Activated CD4-positive, CD25-positive, alpha-beta regulatory T cell treated with anti-CD3 and anti-CD28 coated beads, Interleukin-2, amount 50 U/mL, for 72 hours (primary cell): Measurements from ENCODE around the gene AQP7.
"Not testable (repeated sequence)": the region's sequence is repeated elsewhere in the genome, so short reads cannot be mapped to it uniquely, and the experiment has no call there.

Source experiments
- DNase-seq: peaks from one replicate; pipeline ENCODE4 v3.0.0; 2021

The AQP7 gene

GRCh38 chr9:33431420-33431819, 29.1 kb upstream of the AQP7 start:
- DNase-seq = no peak

- DNase-seq = no peak
These were observed 28.6 kb upstream of the AQP7 start for GRCh38 chr9:33430942-33431341.

DNA sequence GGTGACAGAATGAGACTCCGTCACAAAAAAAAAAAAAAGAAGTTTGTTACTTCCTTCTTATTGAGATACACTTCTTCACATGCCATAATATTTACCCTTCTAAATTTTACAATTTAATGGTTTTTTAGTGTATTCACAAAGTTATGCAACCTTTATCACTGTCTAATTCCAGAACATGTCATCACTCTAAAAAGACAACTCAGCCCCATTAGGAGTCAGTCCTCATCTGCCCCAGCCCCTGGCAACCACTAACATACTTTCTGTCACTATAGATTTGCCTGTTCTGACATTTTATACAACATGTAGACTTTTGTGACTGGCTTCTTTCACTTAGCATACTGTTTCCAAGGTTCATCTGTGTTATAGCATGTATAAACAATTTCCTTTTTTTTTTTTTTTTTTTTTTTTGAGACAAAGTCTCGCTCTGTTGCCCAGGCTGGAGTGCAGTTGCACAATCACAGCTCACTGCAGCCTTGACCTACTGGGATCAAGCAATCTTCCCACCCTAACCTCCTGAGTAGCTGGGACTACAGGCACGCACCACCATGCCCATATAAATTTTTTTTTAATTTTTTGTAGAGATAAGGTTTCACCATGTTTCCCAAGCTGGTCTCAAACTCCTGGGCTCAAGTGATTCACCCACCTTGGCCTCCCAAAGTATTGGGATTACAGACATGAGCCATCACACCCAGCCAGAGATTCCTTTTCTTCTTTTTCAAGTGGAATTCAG, 27.1 kb upstream of the AQP7 start:
- no peak for DNase-seq

DNA sequence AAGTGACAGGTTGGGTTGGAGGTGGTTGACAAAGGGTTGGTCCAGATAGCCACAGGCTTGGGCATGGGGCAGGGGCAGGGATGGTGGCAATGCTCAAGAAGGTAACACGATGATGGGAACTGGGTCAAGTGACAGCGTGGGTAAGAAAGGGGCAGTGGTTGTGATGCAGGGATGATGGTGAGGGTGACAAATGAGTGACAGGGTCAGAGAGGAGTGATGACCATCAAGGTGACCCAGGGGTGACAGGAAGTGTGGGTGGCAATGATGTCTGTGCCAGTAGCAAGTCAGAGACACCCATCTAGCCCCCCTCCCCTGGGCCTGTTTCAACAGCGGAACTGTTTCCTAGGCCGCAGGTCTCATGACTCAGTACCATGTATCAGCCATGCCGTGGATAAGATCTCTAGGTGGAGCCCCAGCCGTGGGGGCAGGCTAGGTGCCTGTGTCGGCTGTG, 24.5 kb upstream of the AQP7 start:
- no peak for DNase-seq

DNA sequence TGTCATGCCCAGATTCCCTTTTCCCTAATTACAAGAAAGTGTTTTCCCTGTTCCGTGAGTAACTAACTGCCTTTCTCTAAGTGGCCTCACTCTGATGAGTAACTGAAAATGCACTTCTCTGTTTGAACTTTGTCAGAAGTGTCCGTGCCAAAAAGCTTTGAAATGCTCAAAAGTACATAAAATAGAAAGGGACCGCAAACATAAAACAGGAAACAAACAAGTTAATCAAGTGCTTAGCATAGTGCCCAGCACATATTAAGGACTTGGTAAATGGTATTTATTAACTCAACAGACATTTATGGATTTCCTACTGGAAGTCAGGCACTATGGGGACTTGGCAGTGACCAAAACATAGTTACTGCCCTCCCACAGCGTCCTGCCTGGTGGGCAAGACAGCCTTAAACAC, 22.8 kb upstream of the AQP7 start:
- DNase-seq = no peak

GRCh38 chr9:33424492-33424891, 22.1 kb upstream of the AQP7 start:
- DNase-seq = not testable (repeated sequence)

DNA sequence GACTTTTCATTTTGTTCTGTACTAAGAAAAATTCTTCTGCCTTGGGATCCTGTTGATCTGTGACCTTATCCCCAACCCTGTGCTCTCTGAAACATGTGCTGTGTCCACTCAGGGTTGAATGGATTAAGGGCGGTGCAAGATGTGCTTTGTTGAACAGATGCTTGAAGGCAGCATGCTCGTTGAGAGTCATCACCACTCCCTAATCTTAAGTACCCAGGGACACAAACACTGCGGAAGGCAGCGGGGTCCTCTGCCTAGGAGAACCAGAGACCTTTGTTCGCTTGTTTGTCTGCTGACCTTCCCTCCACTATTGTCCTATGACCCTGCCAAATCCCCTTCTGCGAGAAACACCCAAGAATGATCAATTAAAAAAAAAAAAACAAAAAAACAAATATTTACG, 21.7 kb upstream of the AQP7 start:
- not testable (repeated sequence) for DNase-seq

GRCh38 chr9:33419708-33420303, 17.4 kb upstream of the AQP7 start:
- no peak for DNase-seq

GRCh38 chr9:33418090-33418489, 15.7 kb upstream of the AQP7 start:
- no peak for DNase-seq

DNA sequence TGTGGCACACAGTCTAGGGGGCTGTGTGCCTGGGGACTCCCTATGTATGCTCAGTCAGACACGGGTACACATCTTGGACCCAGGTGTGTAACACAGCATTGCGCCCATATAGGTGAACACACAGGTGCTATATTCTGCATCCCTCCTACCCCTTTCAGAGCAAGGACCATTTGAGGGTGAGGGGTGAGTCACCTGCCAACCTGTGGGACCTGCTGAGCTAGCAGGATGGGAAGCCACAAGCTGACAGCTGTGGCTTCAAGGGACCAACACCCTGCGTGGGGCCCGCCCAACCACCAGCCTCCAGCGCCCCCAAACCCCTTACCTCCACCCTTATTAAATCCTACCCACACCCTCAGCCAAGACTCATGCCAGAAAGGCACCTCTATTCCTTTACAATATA, 14.6 kb upstream of the AQP7 start:
- no peak for DNase-seq

DNA sequence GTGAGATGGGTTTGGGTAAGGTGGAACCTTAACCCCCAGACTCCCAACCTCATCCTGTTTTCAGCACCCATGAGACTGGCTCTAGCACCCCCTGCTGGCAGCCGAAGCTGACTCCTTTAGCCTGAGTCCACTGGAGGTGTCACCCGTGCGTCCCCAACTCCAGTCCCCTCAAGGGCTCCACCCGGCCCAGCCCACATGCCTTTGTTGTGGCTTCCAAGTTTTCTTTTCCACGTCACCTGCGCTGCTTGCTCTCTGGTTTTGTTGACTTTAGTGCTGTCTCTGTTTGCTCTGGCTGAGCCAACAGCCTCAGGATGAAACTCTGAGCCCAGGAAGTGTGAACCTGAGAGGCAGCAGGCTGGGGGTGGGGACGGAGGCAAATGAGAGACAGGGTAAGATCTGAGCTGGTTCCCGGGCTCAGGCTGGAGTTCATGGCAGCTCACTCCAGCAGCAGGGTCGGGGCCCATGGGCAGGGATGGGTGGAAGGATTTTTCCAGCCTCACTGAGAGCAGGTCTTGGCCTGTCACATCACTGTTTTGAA, 13.2 kb upstream of the AQP7 start:
- DNase-seq = peak; percentile 90

- no peak for DNase-seq
These were observed 12.6 kb upstream of the AQP7 start for GRCh38 chr9:33414889-33415500.

DNA sequence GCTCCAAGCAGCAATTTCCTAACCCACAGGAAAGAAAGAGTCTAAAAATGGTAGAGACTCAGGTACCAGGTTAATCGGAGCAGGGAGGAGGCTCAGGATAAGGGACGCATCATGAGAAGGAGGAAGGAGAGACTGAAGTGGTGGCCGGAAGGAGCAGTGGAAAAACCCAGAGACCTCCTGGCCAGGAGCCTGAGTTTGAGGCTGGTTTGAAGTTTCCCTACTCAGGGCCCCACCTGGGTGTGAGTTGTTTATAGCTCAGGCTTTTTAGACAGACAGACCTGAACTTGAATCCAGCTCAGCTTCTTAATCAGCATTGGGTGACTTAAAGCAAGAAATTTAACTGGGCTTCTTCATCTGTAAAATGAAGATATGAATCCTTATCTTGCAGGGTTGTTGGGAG, 11.9 kb upstream of the AQP7 start:
- no peak for DNase-seq

GRCh38 chr9:33408087-33408486, 5.7 kb upstream of the AQP7 start:
- DNase-seq = no peak

DNA sequence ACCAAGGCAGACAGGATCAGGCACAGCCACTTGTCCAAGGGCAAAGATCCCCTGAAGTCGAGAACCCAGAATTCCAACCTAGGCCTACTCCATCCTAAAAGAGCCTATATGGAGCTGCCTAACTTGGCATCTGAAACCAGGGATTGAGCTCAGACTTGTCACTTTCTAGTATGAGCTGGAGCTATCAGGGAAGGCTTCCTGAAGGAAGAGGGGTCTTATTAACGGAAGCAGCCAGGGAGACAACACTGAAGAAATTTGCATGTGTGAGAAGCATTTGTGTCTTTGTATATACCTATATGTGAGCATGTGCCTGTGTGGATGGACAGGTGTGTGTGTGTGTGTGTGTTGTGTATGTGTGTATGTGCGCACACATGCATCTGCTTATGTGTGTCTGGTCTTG, 4.7 kb upstream of the AQP7 start:
- DNase-seq = no peak

DNA sequence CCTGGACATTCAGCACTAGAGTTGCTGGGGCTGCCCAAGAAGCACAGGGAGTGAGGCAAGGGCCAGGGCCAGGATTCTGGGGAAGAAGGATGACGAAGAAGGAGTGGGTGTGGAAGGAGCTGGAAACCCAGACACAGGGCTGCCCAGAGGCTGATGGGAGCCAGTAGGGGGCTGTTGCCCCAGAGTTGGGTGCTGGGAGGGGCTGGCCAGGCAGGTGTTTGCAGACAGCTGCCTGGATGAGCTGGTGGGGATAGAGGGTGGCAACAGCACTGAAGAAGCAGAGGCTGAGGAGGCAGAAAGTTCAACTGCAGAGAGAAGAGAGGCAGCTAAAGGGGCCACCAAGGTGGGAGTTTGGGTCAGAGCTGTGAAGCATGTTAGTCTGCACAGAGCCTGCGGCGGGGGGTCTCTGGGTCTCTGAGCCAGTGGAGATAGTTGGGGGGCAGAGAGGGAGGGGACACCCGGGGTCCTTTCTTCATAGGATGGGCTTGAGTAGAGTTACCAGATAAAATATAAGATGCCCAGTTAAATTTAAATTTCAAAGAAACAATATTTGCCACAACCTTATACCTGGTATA, 2.5 kb upstream of the AQP7 start:
- no peak for DNase-seq

- DNase-seq = no peak
These were observed 1.8 kb upstream of the AQP7 start for GRCh38 chr9:33403941-33404787.

DNA sequence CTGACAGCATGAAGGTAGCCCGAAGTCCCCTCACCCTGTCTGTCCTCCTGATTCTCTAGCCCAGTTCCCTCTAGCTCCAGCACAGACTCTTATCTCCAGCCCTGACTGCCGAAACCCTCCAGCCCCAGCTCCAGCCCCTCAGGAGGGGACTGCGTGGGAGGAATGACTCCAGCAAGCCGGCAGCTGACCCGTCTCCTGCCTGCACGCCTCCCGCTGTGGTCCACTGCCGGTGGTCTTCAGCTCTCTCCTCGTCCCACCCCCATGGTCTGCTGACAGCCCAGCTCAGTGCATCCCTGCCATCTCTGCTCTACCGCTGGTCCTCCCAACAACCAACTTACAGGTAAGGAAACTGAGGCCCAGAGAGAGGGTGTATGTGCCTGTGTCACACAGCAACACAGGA, 559 bp downstream of the AQP7 start:
- not testable (repeated sequence) for DNase-seq

- DNase-seq = not testable (repeated sequence)
These were observed 3.3 kb downstream of the AQP7 start for GRCh38 chr9:33399047-33399446.

DNA sequence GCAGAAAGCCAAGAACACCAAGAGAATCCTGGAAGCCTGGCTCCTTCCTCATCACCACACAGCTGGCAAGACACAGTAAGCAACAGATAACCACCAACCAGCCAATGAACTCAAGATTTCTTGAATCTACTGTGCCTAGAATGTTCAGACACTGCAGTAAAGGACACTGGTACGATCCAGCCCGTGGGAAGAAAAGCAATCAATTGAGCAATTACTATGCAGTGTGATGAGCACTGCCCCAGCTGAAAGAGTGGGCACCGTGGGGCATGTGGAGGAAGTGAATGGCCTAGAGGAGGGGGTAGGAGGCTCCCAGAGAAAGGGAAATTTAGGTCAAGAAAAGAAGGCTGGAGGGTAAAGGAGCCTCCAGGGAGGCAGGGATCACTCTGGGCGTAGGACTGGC, 4.6 kb downstream of the AQP7 start:
- DNase-seq = not testable (repeated sequence)

- not testable (repeated sequence) for DNase-seq
These were observed 7.0 kb downstream of the AQP7 start for GRCh38 chr9:33395159-33395879.

- DNase-seq = not testable (repeated sequence)
These were observed 8.4 kb downstream of the AQP7 start for GRCh38 chr9:33393986-33394385.
